GM19043 (cell line): Measurements from ENCODE around the gene KCNMA1.
"Not testable (repeated sequence)": the region's sequence is repeated elsewhere in the genome, so short reads cannot be mapped to it uniquely, and the experiment has no call there.

Experiments
- ATAC-seq: cut with Tn5 transposase; IDR thresholded peaks from one replicate; pipeline ENCODE4 v1.9.1; 2021; ENCODE audit warnings: low read depth; ENCODE audit not compliant: unreplicated experiment

The KCNMA1 gene

DNA sequence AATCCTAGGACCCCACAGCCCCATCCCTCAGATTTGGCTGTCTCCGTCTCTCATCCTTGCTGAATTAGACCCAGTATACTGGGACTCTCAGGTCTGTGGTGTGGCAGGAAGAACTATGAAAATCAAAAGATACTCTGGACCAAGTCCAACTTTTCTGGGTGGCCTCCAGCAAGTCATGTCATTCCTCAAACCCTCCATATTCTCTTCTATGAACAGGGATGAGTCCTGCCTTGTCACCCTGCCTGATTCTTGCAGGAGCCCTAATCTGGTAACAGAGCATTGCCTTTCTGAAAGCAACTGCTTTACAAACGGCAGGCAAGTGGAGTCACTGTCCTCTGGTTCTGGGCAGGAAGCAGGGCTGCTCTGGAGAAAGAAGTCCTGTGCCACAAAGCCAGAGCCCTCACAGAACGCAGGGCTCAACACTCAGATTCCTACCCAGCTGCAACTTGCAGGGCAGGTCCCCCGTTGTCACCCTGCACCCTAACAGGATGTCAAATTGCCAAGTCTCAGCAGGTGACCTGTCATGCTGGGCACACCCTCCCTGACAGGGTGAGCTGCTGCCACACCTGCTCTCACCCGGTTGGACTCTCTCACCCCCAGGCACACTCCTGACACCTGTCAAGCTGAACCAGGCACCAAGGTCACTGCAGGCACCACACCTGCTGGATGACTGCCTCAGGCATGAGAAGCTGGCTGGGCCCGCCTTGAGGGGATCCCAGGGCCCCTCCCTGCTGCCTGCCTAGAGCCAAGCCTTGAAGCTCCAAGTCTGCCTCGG, 227.7 kb downstream of the KCNMA1 start:
- ATAC-seq = no peak

GRCh38 chr10:77408259-77408658, 229.3 kb downstream of the KCNMA1 start:
- ATAC-seq = no peak

DNA sequence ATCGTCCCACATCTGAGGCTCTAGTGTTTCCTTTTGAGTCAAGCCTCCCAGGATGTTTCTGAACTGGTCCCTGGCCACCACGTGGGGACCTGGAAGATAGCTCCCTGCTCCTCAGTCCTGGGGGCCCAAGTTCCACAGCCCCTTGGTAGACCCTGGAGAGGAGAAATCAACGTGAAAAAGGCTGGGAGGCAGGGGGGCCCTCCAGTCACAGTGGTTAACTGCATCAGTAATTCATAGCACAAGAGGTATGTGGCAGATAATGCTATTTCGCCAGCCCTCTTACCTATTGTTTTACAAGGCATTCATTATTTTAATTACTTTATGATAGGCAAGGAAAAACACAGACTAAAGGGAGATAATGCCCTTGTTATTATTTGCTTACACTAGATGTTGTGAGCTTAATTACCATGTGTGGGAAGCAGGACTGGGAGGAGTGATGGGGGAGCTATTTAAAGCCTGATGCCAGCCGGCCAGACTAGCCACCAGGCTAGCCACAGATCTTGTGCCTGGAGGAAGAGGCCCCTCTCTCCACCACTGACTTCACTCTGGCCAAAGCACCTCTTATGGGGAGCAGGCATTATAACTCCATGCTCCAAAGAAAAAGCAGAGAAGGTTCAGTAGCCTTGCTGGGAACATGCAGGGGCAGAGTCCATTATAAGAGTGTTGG, 230.7 kb downstream of the KCNMA1 start:
- ATAC-seq = no peak

GRCh38 chr10:77405771-77406241, 231.8 kb downstream of the KCNMA1 start:
- ATAC-seq = no peak

DNA sequence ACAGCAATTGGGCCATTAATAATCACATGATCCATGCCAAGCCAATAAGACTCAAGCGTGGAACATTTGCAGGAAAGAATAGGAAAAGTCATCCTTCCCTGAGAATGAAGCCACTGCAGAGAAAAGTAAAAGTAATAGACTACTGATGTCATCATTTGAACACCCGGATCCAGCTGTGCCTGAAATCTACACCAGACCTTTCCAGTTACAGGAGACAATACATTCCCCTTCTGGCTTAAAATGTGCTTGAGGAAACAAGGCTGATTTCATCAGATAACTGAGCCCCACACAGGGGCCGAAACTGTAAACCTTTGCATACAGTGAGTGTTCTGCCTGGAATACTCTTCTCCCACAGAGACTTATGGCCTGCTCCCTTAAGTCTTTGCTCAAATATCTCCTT, 232.8 kb downstream of the KCNMA1 start:
- no peak for ATAC-seq

- ATAC-seq = no peak
Measured at GRCh38 chr10:77403761-77404160, 233.8 kb downstream of the KCNMA1 start.

GRCh38 chr10:77401683-77402082, 235.9 kb downstream of the KCNMA1 start:
- ATAC-seq = no peak

DNA sequence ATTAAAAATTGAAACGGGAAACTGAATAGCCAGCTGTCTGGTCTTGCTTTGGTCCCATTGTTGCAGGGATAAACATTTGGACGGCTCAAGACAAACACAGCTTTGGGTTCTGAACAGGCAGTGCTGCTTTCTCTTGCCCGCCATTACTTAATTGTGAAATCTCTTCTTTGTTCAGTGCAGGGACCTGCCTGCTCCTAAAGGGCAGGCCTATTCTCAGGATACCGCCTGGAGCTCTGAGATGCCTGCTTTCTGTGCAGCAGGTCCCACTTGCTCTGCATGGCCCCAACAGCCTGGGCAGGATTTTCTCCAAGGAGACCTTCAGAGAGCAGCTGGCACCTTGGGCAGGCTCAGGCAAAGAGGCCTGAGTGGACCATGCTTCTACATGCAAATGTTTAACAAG, 237.6 kb downstream of the KCNMA1 start:
- no peak for ATAC-seq

GRCh38 chr10:77398986-77399755, 238.4 kb downstream of the KCNMA1 start:
- no peak for ATAC-seq

GRCh38 chr10:77398558-77398957, 239.1 kb downstream of the KCNMA1 start:
- no peak for ATAC-seq

DNA sequence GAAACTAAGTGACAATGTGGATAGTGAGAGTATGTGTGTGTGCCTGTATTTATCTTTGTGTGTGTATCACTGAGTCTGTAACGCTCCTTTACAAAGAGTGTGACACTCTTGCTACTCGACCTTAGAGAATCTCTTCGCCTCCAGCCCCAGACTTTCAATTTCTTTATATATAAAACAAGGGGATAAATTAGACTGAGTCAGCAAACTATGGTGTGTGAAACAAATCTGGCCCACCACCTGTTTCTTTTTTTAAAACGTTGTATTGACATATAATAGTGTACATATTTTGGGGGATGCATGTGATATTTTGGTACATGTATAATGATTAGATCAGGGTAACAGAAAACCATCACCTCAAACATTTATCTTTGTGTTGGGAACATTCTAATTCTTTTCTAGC, 240.5 kb downstream of the KCNMA1 start:
- ATAC-seq = no peak

DNA sequence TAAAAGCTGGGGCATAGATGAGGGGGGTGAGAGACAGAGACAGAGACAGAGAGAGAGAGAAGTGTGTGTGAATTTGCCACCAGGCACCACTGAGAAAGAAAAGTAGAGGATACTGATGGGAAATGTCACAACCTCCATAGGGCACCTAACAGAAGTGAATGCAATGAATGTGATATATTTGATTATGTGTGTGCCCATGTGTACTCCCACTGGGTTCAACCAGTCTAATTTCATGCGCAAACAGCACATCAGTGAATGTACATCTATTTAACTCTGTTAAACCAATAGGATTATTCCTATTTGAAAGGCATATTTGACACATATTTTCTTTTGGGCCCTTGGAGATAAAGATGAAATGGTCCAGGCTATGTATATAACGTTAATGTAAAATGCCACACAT, 241.3 kb downstream of the KCNMA1 start:
- ATAC-seq = no peak

DNA sequence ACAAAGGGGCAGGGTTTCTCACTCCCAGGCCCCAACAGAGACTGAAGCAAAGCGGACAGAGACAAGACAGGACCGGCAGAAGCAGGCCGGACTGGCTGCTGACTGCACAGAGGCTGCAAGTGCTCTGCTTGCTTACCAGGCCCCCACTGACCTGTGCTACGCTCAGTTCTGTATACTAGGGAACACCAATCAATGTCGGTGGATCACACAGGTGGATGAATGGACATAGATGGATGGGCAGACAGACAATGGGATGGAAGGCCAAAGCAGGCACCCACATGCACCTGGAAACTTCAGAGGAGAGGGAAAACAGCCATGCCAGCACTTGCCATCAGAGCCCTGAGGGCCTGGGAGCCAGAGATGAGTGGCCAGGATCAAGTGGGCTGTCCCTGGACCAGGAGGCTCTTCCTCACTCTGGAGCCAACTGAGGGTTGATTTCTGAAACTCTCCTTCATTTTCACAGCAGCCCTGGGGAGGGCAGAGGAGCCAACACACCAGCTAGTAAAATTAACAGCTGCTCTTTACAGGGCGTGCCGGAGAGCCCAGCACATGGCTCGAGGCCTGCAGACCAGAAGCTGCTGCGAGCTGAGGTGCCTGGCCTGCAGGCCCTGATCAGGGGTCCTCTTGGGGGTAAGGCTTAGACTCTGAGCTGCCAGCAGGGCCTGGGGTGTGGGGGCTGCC, 243.6 kb downstream of the KCNMA1 start:
- ATAC-seq = no peak

- no peak for ATAC-seq
Measured at GRCh38 chr10:77393411-77393810, 244.2 kb downstream of the KCNMA1 start.

DNA sequence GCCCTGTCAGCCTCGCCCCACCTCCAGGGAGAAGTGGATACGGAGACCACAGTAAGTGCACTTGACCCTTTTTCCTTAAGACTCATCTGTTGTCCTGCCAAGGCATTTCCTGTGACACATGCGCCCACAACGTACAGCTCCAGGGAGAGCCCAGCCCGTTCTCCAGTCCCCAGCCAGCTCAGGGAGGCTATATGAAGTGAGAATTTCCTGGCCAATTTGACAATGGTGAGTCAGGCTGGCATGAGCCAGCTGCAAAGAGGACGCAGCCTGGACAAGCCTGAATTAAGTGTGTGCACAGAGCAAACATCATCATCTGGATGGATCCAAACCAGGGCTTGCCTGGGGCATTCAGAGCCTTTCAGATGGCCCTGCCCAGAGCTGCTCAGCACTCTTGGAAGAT, 244.8 kb downstream of the KCNMA1 start:
- ATAC-seq = no peak

- ATAC-seq = no peak
Measured at GRCh38 chr10:77392236-77392721, 245.3 kb downstream of the KCNMA1 start.

GRCh38 chr10:77391605-77392235, 245.9 kb downstream of the KCNMA1 start:
- no peak for ATAC-seq

DNA sequence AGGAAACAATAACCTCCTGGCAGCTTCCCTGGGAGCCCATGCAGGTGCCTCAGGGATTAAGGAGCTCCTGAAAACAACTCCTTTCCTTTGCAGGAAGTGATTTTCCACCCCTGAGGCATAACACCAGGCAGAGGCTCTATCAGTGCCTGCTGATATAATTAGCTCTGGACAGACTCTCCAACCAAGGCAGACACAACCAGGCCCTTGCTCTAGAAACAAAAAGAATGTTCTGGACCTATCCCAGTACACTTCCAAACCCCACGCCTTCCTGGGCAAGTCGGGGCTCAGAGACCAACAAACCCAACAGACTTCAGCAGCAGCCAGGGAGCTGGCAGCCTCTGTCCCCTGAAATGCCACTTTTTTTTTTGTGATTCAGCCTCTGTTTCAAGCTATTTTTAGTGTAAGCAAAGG, 247.1 kb downstream of the KCNMA1 start:
- ATAC-seq = no peak

DNA sequence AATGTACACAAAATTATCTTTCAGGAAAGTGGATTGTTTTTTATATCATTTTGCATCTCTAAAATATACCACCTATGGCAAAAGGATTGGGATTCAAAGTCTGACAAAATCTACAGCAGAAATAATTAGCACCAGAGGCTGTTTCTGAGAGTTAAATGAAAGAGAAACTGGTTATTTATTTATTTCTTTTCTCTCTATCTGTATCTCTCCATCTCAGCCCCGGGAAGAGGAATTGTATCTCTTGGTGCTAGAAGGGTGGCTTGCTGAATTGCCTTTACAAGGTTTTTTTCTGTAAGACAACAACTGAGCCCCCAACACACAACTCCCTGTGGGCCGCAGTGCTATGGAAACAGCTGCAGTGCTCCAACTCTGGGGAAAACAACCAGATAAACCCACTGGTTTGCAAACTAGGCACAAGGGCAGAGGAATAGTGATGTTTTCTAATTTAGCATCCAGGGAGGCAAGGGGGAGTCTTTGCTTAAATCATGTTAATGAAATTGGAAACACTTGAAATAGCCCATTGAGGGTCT, 249.0 kb downstream of the KCNMA1 start:
- ATAC-seq = no peak

- not testable (repeated sequence) for ATAC-seq
Measured at GRCh38 chr10:77387701-77388100, 249.9 kb downstream of the KCNMA1 start.
